ENCODE measurements around the gene MRPS18A.
A peak's percentile ranks its signal among the peaks of the same experiment; 100 is the strongest.
"Not testable (repeated sequence)": the region's sequence is repeated elsewhere in the genome, so short reads cannot be mapped to it uniquely, and the experiment has no call there.

Gene MRPS18A

DNA sequence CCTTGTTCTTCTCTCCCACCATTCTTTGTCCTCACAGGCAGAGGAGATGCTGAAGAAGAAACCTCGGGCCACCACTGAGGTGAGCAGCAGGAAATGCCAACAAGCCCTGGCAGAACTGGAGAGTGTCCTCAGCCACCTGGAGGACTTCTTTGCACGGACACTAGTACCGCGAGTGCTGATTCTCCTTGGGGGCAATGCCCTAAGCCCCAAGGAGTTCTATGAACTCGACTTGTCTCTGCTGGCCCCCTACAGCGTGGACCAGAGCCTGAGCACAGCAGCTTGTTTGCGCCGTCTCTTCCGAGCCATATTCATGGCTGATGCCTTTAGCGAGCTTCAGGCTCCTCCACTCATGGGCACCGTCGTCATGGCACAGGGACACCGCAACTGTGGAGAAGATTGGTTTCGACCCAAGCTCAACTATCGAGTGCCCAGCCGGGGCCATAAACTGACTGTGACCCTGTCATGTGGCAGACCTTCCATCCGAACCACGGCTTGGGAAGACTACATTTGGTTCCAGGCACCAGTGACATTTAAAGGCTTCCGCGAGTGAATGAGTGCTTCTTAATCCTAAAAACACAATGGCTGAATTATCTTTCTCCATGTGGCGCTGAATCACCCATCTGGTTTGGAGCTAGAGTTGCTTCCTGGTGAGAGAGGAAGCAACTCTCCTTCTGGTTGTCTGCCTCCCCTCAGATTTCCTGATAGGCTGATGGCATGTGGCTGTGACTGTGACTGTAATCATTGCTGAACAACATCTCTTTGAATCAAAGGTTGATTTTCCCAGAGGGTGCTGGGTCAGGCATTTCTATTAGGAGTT is 47.4 kb downstream of the MRPS18A start:
- Histone ChIP-seq H3K9me3 (ENCODE audit: control insufficient read depth in 5 of 5, low read length in 5 of 5) (no peaks in the 10 kb centered on the region), H3K4me1 (ENCODE audit: control insufficient read depth in 5 of 5, insufficient read depth in 5 of 5, low read length in 5 of 5) (peaks cover 4 to 38% (median 31%) of the 10 kb centered on the region in 5 donors), H3K27ac (ENCODE audit: low read depth, low read length) (no peak overlapping the region), H3K27me3 (ENCODE audit: control insufficient read depth in 5 of 5, insufficient read depth in 4 of 5, low read length in 5 of 5) (no peaks in the 10 kb centered on the region), H3K4me3 (ENCODE audit: low read depth in 1 of 5, low read length in 5 of 5) (no peak overlapping the region), H3K9ac (ENCODE audit: low read length in 5 of 5) (no peak overlapping the region), H3K36me3 (ENCODE audit: control insufficient read depth in 5 of 5, insufficient read depth in 5 of 5, low read length in 5 of 5) (peaks cover 11 to 34% (median 22%) of the 10 kb centered on the region in 5 donors)

DNA sequence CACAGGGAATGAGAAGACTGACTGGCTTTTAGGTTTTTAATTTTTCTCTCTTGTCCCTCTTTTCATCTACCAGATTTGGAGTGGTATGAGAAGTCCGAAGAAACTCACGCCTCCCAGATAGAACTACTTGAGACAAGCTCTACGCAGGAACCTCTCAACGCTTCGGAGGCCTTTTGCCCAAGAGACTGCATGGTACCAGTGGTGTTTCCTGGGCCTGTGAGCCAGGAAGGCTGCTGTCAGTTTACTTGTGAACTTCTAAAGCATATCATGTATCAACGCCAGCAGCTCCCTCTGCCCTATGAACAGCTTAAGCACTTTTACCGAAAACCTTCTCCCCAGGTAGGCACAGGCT is 51.3 kb downstream of the MRPS18A start:
- peaks cover 9 to 23% (median 17%) of the 10 kb centered on the region in 5 donors for H3K36me3 ChIP-seq (ENCODE audit: control insufficient read depth in 5 of 5, insufficient read depth in 5 of 5, low read length in 5 of 5)
- H3K9ac ChIP-seq (ENCODE audit: low read length in 5 of 5) = peak overlapping the region; percentile 91 to 98 (median 92)
- peak overlapping the region; percentile 85 for H3K27ac ChIP-seq (ENCODE audit: low read depth, low read length)
- peak overlapping the region; percentile 89 to 99 (median 98) for H3K4me3 ChIP-seq (ENCODE audit: low read depth in 1 of 5, low read length in 5 of 5)
- H3K9me3 ChIP-seq (ENCODE audit: control insufficient read depth in 5 of 5, low read length in 5 of 5) = no peaks in the 10 kb centered on the region
- H3K4me1 ChIP-seq (ENCODE audit: control insufficient read depth in 5 of 5, insufficient read depth in 5 of 5, low read length in 5 of 5) = peaks cover 4 to 33% (median 26%) of the 10 kb centered on the region in 5 donors
- no peaks in the 10 kb centered on the region for H3K27me3 ChIP-seq (ENCODE audit: control insufficient read depth in 5 of 5, insufficient read depth in 4 of 5, low read length in 5 of 5)

DNA sequence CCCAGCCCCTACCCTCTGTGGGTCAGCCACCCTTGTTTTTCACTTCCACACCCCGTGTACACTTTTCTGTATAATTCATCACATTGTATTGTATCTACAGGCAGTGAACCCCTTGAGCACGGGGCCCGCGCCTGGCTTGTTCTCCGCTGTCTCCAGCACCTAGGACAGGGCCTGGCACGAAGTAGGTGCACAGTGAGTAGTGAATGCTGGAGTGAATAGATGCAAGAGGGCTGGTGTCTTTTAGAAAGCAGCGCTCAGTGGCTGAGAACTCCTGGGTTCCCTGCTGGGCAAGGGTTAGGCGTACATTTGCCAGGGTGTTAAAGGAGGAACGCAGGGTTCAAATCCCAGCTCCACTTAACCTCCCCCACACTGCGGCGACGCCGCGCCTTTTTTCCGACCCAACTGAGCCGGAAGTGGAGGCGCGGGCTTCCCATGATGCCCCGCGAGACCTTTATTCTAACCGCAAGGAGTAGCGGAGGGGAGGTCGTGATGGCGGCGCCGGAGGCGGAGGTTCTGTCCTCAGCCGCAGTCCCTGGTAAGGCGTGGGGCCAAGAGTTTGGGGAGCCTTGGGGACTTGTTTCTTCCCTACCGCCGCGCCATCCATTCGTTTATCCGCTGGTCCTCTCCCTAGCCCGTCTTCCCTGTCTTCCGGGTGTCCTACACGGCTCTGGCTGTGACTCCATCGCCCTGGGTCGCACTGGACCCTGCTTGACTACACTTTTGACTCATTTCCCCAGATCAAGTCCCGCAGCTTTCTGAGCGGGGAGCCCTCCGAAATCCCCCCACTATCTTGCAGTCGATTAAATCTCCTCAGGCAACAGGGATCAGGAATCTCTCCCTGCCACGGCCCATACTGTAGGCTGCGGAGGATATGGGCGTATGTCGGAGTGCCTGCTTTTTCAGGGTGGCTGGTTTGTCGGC is 51.9 kb downstream of the MRPS18A start, which contains the start of gene MAD2L1BP:
MAD2L1BP (plus strand) TSS at position 454 of the 921 bp plus-strand sequence; CDS start at position 490, 36 bp downstream.
- H3K27ac ChIP-seq (ENCODE audit: low read depth, low read length) = peak within 1 kb of the TSS; percentile 85
- peaks cover 8 to 17% (median 17%) of the 10 kb centered on the region in 5 donors for H3K36me3 ChIP-seq (ENCODE audit: control insufficient read depth in 5 of 5, insufficient read depth in 5 of 5, low read length in 5 of 5)
- peaks cover 4 to 33% (median 29%) of the 10 kb centered on the region in 5 donors for H3K4me1 ChIP-seq (ENCODE audit: control insufficient read depth in 5 of 5, insufficient read depth in 5 of 5, low read length in 5 of 5)
- H3K9ac ChIP-seq (ENCODE audit: low read length in 5 of 5) = peak within 1 kb of the TSS; percentile 91 to 98 (median 92)
- peak within 1 kb of the TSS; percentile 89 to 99 (median 98) for H3K4me3 ChIP-seq (ENCODE audit: low read depth in 1 of 5, low read length in 5 of 5)
- no peaks in the 10 kb centered on the region for H3K27me3 ChIP-seq (ENCODE audit: control insufficient read depth in 5 of 5, insufficient read depth in 4 of 5, low read length in 5 of 5)
- no peaks in the 10 kb centered on the region for H3K9me3 ChIP-seq (ENCODE audit: control insufficient read depth in 5 of 5, low read length in 5 of 5)

- Histone ChIP-seq H3K27me3 (ENCODE audit: control insufficient read depth in 5 of 5, insufficient read depth in 4 of 5, low read length in 5 of 5) (no peaks in the 10 kb centered on the region), H3K4me3 (ENCODE audit: low read depth in 1 of 5, low read length in 5 of 5) (peak overlapping the region in 2 of 5 donors; percentile 89 to 99), H3K4me1 (ENCODE audit: control insufficient read depth in 5 of 5, insufficient read depth in 5 of 5, low read length in 5 of 5) (peaks cover 9 to 40% (median 35%) of the 10 kb centered on the region in 5 donors), H3K9me3 (ENCODE audit: control insufficient read depth in 5 of 5, low read length in 5 of 5) (no peaks in the 10 kb centered on the region), H3K36me3 (ENCODE audit: control insufficient read depth in 5 of 5, insufficient read depth in 5 of 5, low read length in 5 of 5) (peaks cover 4 to 9% (median 8%) of the 10 kb centered on the region in 5 donors), H3K27ac (ENCODE audit: low read depth, low read length) (no peak overlapping the region), H3K9ac (ENCODE audit: low read length in 5 of 5) (no peak overlapping the region)
Observed at GRCh38 chr6:43634702-43635303, 52.8 kb downstream of the MRPS18A start.

GRCh38 chr6:43633002-43633401 is 54.6 kb downstream of the MRPS18A start:
- not testable (repeated sequence) for H3K27ac ChIP-seq (ENCODE audit: low read depth, low read length)

DNA sequence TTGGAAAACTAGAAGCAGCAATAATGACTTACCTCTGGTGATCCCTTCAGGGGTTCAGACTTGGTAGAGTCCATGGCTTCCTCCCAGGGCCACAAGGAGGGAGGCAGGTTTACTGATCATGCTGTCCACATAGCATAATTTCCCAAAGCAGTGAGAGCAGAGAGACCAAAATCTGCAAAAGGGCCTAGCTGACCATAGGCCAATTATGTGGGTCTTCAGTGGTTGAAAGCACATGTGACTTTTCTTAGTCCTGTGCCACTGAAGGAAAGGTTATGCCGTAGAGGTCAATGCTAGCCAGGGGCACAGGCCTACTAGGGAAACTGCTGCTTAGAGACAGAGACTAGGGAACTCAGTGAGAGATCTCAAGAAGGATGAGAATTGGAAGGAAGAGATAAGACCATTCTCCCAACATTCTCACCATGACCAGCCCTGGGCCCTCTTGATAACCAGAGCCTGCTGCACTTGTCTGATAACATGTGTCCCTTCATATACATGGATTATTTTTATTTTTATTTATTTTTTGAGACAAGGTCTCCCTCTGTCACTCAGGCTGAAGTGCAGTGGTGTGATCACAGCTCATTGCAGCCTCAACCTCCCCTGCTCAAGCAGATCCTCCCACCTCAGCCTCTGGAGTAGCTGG is 56.5 kb downstream of the MRPS18A start:
- peaks cover 20 to 49% (median 43%) of the 10 kb centered on the region in 5 donors for H3K4me1 ChIP-seq (ENCODE audit: control insufficient read depth in 5 of 5, insufficient read depth in 5 of 5, low read length in 5 of 5)
- H3K9me3 ChIP-seq (ENCODE audit: control insufficient read depth in 5 of 5, low read length in 5 of 5) = no peaks in the 10 kb centered on the region
- no peak overlapping the region for H3K9ac ChIP-seq (ENCODE audit: low read length in 5 of 5)
- peaks cover 0 to 4% (median 0%) of the 10 kb centered on the region in 5 donors for H3K27me3 ChIP-seq (ENCODE audit: control insufficient read depth in 5 of 5, insufficient read depth in 4 of 5, low read length in 5 of 5)
- no peak overlapping the region for H3K4me3 ChIP-seq (ENCODE audit: low read depth in 1 of 5, low read length in 5 of 5)
- H3K27ac ChIP-seq (ENCODE audit: low read depth, low read length) = peak overlapping the region; percentile 99
- H3K36me3 ChIP-seq (ENCODE audit: control insufficient read depth in 5 of 5, insufficient read depth in 5 of 5, low read length in 5 of 5) = peaks cover 0 to 5% (median 3%) of the 10 kb centered on the region in 5 donors

More at GRCh38 chr6:43633002-43633401, 54.6 kb downstream of the MRPS18A start:
- H3K4me3 ChIP-seq (ENCODE audit: low read depth in 1 of 5, low read length in 5 of 5); H3K9me3 ChIP-seq (ENCODE audit: control insufficient read depth in 5 of 5, low read length in 5 of 5); H3K36me3 ChIP-seq (ENCODE audit: control insufficient read depth in 5 of 5, insufficient read depth in 5 of 5, low read length in 5 of 5); H3K27me3 ChIP-seq (ENCODE audit: control insufficient read depth in 5 of 5, insufficient read depth in 4 of 5, low read length in 5 of 5); H3K9ac ChIP-seq (ENCODE audit: low read length in 5 of 5): not testable (repeated sequence)
- H3K4me1 ChIP-seq (ENCODE audit: control insufficient read depth in 5 of 5, insufficient read depth in 5 of 5, low read length in 5 of 5) = peaks cover 16 to 48% (median 44%) of the 10 kb centered on the region in 5 donors

DNA sequence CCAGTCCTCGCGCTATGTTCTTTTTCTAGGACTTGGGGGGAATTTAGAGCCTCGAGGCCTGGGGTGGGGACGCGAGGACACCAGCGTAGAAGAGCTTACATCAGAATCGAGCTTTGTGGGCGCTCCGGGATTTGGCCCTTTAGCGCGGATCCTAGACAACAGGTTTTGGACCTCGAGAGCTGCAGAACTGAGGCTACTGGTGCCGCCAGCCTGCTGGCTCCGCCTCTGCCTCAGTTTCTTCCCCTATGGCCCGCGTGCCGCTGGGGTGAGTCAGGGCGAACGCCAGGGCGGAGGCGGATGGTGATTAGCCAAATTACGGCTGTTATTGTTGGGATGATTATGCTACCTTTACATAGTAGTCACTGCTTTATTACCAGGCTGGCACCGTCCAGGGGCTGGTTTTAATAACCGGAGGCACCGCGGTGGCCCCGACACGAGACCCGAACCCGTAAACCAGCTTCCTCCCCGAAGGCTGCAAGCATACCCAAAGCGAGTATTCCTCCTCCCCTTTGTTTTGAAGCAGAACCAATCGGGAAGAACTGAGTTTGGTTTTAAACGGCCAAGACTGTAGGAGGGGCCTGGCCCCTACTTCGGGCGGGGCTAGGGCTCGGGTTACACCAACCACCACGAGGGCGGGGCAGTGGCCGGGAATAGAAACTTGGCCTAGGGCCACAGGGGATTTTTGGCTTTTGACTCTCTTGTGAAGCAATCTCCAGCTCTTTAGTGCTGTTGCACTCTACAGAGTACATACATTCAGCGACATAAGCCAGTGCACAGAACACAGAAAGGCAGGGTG is 57.9 kb downstream of the MRPS18A start:
- H3K9ac ChIP-seq (ENCODE audit: low read length in 5 of 5) = peak overlapping the region; percentile 64 to 98 (median 89)
- peak overlapping the region; percentile 74 to 96 (median 86) for H3K4me3 ChIP-seq (ENCODE audit: low read depth in 1 of 5, low read length in 5 of 5)
- H3K9me3 ChIP-seq (ENCODE audit: control insufficient read depth in 5 of 5, low read length in 5 of 5) = no peaks in the 10 kb centered on the region
- peaks cover 20 to 42% (median 38%) of the 10 kb centered on the region in 5 donors for H3K4me1 ChIP-seq (ENCODE audit: control insufficient read depth in 5 of 5, insufficient read depth in 5 of 5, low read length in 5 of 5)
- H3K27me3 ChIP-seq (ENCODE audit: control insufficient read depth in 5 of 5, insufficient read depth in 4 of 5, low read length in 5 of 5) = peaks cover 0 to 4% (median 0%) of the 10 kb centered on the region in 5 donors
- H3K36me3 ChIP-seq (ENCODE audit: control insufficient read depth in 5 of 5, insufficient read depth in 5 of 5, low read length in 5 of 5) = peaks cover 0 to 19% (median 17%) of the 10 kb centered on the region in 5 donors
- H3K27ac ChIP-seq (ENCODE audit: low read depth, low read length) = peak overlapping the region; percentile 99

GRCh38 chr6:43629104-43629504 is 58.5 kb downstream of the MRPS18A start, which contains the start of gene GTPBP2:
Gene GTPBP2, minus strand, starts transcription at chr6:43629264. Its CDS starts 102 bp downstream, at chr6:43629162.
- Histone ChIP-seq H3K4me3 (ENCODE audit: low read depth in 1 of 5, low read length in 5 of 5) (peak within 1 kb of the TSS; percentile 90 to 97 (median 96)), H3K9ac (ENCODE audit: low read length in 5 of 5) (peak within 1 kb of the TSS; percentile 92 to 100 (median 98)), H3K27ac (ENCODE audit: low read depth, low read length) (peak within 1 kb of the TSS; percentile 99), H3K36me3 (ENCODE audit: control insufficient read depth in 5 of 5, insufficient read depth in 5 of 5, low read length in 5 of 5) (peaks cover 0 to 25% (median 23%) of the 10 kb centered on the region in 5 donors), H3K27me3 (ENCODE audit: control insufficient read depth in 5 of 5, insufficient read depth in 4 of 5, low read length in 5 of 5) (peaks cover 0 to 4% (median 0%) of the 10 kb centered on the region in 5 donors), H3K4me1 (ENCODE audit: control insufficient read depth in 5 of 5, insufficient read depth in 5 of 5, low read length in 5 of 5) (peaks cover 20 to 42% (median 38%) of the 10 kb centered on the region in 5 donors), H3K9me3 (ENCODE audit: control insufficient read depth in 5 of 5, low read length in 5 of 5) (no peaks in the 10 kb centered on the region)
